DND-41 (cell line): ENCODE results near the gene GDPD4.

Source experiments
- CTCF ChIP-seq: IDR thresholded peaks from 2 replicates; pipeline ENCODE4 v1.5.1; 2012; ENCODE audit warnings: borderline replicate concordance, low read length, moderate library complexity, mild to moderate bottlenecking; ENCODE audit not compliant: poor library complexity, severe bottlenecking; ENCODE audit errors: extremely low read depth
- EZH2 ChIP-seq: IDR thresholded peaks from 3 replicates; pipeline ENCODE4 v1.6.1; 2012; ENCODE audit warnings: borderline replicate concordance, low read depth, mild to moderate bottlenecking, moderate library complexity, low read length, inconsistent platforms; ENCODE audit not compliant: severe bottlenecking

GRCh38 chr11:77167791-77168190 lies 133.7 kb downstream of the GDPD4 start:
- no peak for TF ChIP-seq CTCF
- TF ChIP-seq EZH2: no peak
